ENCODE data around the gene KLHL17. TPM values are rescaled to one million over a fixed set of nuclear protein-coding genes. Genes with fewer than 3 reads are reported as not detected.
A peak's percentile ranks its signal among the peaks of the same experiment; 100 is the strongest.
"Not testable (repeated sequence)": the region's sequence is repeated elsewhere in the genome, so short reads cannot be mapped to it uniquely, and the experiment has no call there.

Gene KLHL17
- total and polyA plus RNA-seq, 3 donors from 2014 or later, result 16.0 to 36.4 (median 34.9) TPM

GRCh38 chr1:944341-945325, 15.8 kb upstream of the KLHL17 start:
- DNase-seq, result peak; percentile 49
- no peaks in the 10 kb centered on the region for H3K36me3 ChIP-seq (ENCODE audit: low read depth, missing control alignments)
- no peaks in the 10 kb centered on the region for H3K27me3 ChIP-seq
- peak overlapping the region in 1 of 2 donors; percentile 55 for H3K27ac ChIP-seq
- no peaks in the 10 kb centered on the region for H3K9me3 ChIP-seq
- TF ChIP-seq CTCF (IDR thresholded peaks at IDR 0.05), result no peak
- no peak for TF ChIP-seq POLR2A (IDR thresholded peaks at IDR 0.05)
- peaks cover 22% of the 10 kb centered on the region for H3K4me1 ChIP-seq
- intact Hi-C loops (cut with DNase I; ENCODE audit: low total_unique reads), result no loop called here
- 57 to 59% methylated on average over 18 to 28 of the region's 28 CpGs for WGBS, 2 donors
- H3K4me3 ChIP-seq, result no peak overlapping the region

- Histone ChIP-seq H3K36me3 (ENCODE audit: low read depth, missing control alignments) (no peaks in the 10 kb centered on the region), H3K4me3 (no peak overlapping the region), H3K4me1 (peaks cover 18% of the 10 kb centered on the region), H3K27me3 (no peaks in the 10 kb centered on the region), H3K9me3 (no peaks in the 10 kb centered on the region), H3K27ac (no peak overlapping the region)
- DNase-seq, result no peak
- intact Hi-C loops (cut with DNase I; ENCODE audit: low total_unique reads), result no loop called here
- WGBS, 2 donors, result 93 to 97% methylated on average over 21 to 29 of the region's 29 CpGs
- TF ChIP-seq CTCF (IDR thresholded peaks at IDR 0.05) (no peak), POLR2A (IDR thresholded peaks at IDR 0.05) (no peak)
Measured at GRCh38 chr1:945688-946556, 14.5 kb upstream of the KLHL17 start.

GRCh38 chr1:946811-947210, 13.6 kb upstream of the KLHL17 start:
- 93 to 94% methylated on average over 12 to 13 of the region's 13 CpGs for WGBS, 2 donors
- peaks cover 12% of the 10 kb centered on the region for H3K4me1 ChIP-seq
- intact Hi-C loops (cut with DNase I; ENCODE audit: low total_unique reads); H3K36me3 ChIP-seq (ENCODE audit: low read depth, missing control alignments); DNase-seq; H3K9me3 ChIP-seq; H3K27ac ChIP-seq; H3K27me3 ChIP-seq; H3K4me3 ChIP-seq: not testable (repeated sequence)

GRCh38 chr1:947958-948357, 12.4 kb upstream of the KLHL17 start:
- no peak for DNase-seq

More at GRCh38 chr1:947958-948357, 12.4 kb upstream of the KLHL17 start:
- TF ChIP-seq CTCF (IDR thresholded peaks at IDR 0.05) (no peak), POLR2A (IDR thresholded peaks at IDR 0.05) (no peak)
- intact Hi-C loops (cut with DNase I; ENCODE audit: low total_unique reads), result no loop called here
- H3K27ac ChIP-seq, result no peak overlapping the region
- H3K4me1 ChIP-seq, result peaks cover 4% of the 10 kb centered on the region
- H3K27me3 ChIP-seq, result no peaks in the 10 kb centered on the region
- no peaks in the 10 kb centered on the region for H3K9me3 ChIP-seq
- no peak overlapping the region for H3K4me3 ChIP-seq
- 96% methylated on average over 15 of the region's 15 CpGs; no CpG with 5 or more reads in 1 of the 2 donors for WGBS, 2 donors
- H3K36me3 ChIP-seq (ENCODE audit: low read depth, missing control alignments), result no peaks in the 10 kb centered on the region
